ENCODE results near the gene FAM9C. TPM values are rescaled to one million over a fixed set of nuclear protein-coding genes. Genes with fewer than 3 reads are reported as not detected.

FAM9C gene
- total RNA-seq, 4 donors from 2014 or later = not detected

GRCh38 chrX:13059637-13060499 is 15.4 kb upstream of the FAM9C start:
- 69 to 76% methylated on average over 3 of the region's 3 CpGs for WGBS, 2 donors
- no peak overlapping the region for H3K4me3 ChIP-seq (ENCODE audit: low read depth, poor library complexity, severe bottlenecking)
- intact Hi-C loops (cut with DNase I; ENCODE audit: low total_unique reads) = no loop called here
- no peak for DNase-seq (ENCODE audit: low spot score in 2 of 2)
- TF ChIP-seq POLR2A (IDR thresholded peaks at IDR 0.05) = no peak
- TF ChIP-seq CTCF (IDR thresholded peaks at IDR 0.05) = no peak

- TF ChIP-seq POLR2A (IDR thresholded peaks at IDR 0.05) = no peak
- no peak for TF ChIP-seq CTCF (IDR thresholded peaks at IDR 0.05)
- no peak overlapping the region for H3K4me3 ChIP-seq (ENCODE audit: low read depth, poor library complexity, severe bottlenecking)
- intact Hi-C loops (cut with DNase I; ENCODE audit: low total_unique reads) = no loop called here
- DNase-seq (ENCODE audit: low spot score in 2 of 2) = no peak
- 79 to 97% methylated on average over 1 of the region's 1 CpG for WGBS, 2 donors
These were observed 11.1 kb upstream of the FAM9C start for GRCh38 chrX:13055486-13055885.

- H3K4me3 ChIP-seq (ENCODE audit: low read depth, poor library complexity, severe bottlenecking) = no peak overlapping the region
- no peak for TF ChIP-seq POLR2A (IDR thresholded peaks at IDR 0.05)
- TF ChIP-seq CTCF (IDR thresholded peaks at IDR 0.05) = no peak
- intact Hi-C loops (cut with DNase I; ENCODE audit: low total_unique reads) = no loop called here
- no peak for DNase-seq (ENCODE audit: low spot score in 2 of 2)
These were observed 8.8 kb upstream of the FAM9C start for GRCh38 chrX:13053171-13053570.

GRCh38 chrX:13051529-13052172 is 7.2 kb upstream of the FAM9C start:
- intact Hi-C loops (cut with DNase I; ENCODE audit: low total_unique reads) = no loop called here
- 60 to 68% methylated on average over 4 of the region's 4 CpGs for WGBS, 2 donors

GRCh38 chrX:13051167-13051528 is 6.7 kb upstream of the FAM9C start:
- no peak overlapping the region for H3K4me3 ChIP-seq (ENCODE audit: low read depth, poor library complexity, severe bottlenecking)
- no peak for TF ChIP-seq POLR2A (IDR thresholded peaks at IDR 0.05)
- no peak for TF ChIP-seq CTCF (IDR thresholded peaks at IDR 0.05)
- 74 to 85% methylated on average over 1 of the region's 1 CpG for WGBS, 2 donors
- intact Hi-C loops (cut with DNase I; ENCODE audit: low total_unique reads) = no loop called here
- DNase-seq (ENCODE audit: low spot score in 2 of 2) = no peak

More at GRCh38 chrX:13051529-13052172, 7.2 kb upstream of the FAM9C start:
- TF ChIP-seq CTCF (IDR thresholded peaks at IDR 0.05) = no peak
- TF ChIP-seq POLR2A (IDR thresholded peaks at IDR 0.05) = no peak
- DNase-seq (ENCODE audit: low spot score in 2 of 2) = no peak
- H3K4me3 ChIP-seq (ENCODE audit: low read depth, poor library complexity, severe bottlenecking) = no peak overlapping the region
